Stimulated activated CD4-positive, alpha-beta T cell treated with anti-CD3 and anti-CD28 coated beads, Interleukin-4, amount 100 ng/mL, for 24 hours (primary cell): ENCODE results near the gene CDK5RAP1.

Source experiments
- DNase-seq: peaks from one replicate; pipeline ENCODE4 v3.0.0-alpha.2; 2020

CDK5RAP1 gene

DNA sequence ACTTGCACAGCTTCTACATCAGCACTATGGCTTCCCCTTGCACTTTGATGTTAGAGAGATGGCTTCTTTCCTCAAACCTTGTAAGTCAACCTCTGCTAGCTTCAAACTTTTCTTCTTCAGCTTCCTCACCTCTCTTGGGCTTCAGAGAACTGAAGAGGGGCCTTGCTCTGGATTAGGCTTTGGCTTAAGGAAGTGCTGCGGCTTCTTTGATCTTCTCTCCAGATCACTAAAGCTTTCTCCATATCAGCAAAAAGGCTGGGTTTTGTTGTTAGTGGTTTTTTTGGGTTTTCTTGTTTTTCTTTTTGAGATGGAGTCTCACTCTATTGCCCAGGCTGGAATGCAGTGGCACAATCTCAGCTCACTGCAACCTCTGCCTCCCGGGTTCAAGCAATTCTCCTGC lies 24.0 kb downstream of the CDK5RAP1 start:
- DNase-seq, result no peak

- no peak for DNase-seq
Measured at GRCh38 chr20:33373735-33374605, 27.3 kb downstream of the CDK5RAP1 start.

DNA sequence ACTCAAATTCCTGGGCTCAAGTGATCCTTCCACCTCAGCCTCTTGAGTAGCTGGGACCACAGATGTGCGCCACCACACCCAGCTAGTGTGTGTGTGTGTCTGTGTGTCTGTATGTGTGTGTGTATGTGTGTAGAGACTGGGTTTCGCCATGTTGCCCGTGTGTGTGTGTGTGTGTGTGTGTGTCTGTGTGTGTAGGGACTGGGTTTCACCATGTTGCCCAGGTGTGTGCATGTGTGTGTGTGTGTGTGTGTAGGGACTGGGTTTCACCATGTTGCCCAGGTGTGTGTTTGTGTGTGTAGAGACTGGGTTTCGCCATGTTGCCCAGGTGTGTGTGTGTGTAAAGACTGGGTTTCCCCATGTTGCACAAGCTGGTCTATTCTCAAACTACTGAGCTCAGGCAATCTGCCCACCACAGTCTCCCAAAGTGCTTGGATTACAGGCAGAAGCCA lies 28.3 kb downstream of the CDK5RAP1 start:
- DNase-seq, result no peak

GRCh38 chr20:33370291-33370690 lies 31.0 kb downstream of the CDK5RAP1 start:
- DNase-seq, result peak; percentile 43

GRCh38 chr20:33362898-33363297 lies 38.4 kb downstream of the CDK5RAP1 start:
- DNase-seq, result no peak

GRCh38 chr20:33359399-33360261 lies 41.7 kb downstream of the CDK5RAP1 start:
- DNase-seq, result no peak

- no peak for DNase-seq
Measured at GRCh38 chr20:33353013-33353402, 48.3 kb downstream of the CDK5RAP1 start.

DNA sequence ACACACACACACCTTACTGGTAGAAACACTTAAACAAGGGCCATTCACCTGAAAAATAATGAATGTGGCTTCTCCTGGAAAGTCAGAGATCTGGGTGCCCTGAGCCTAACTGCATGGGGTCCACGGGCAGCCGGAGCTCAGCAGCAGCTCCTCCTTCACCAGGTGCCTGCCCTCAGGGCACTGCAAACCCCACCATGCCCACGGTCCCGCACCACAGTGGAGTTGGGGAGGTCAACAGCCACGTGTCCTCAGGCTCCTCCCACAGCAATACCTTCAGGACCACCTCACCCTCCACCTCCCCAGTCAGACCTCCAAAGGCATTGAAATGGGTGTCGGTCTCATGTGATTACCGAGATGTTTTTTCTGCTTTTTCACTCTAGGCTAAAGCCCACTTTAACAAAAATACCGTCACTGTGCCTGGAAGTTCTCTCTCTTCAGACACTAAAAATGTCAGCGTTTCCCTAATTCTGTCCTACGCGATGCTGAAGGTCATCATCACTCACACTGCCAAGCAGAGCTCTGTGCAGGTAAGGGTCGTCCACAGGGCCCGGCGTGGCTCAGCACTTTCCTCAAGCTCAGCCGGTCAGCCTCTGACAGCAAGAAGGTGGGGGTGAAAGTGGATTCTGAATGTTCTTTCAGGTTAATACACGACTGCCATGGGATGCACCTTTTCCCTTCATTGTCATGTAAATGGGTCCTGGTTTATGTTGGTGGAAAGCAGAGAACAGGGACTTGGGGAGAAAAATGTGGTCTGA lies 48.9 kb downstream of the CDK5RAP1 start:
- no peak for DNase-seq

GRCh38 chr20:33351696-33352095 lies 49.6 kb downstream of the CDK5RAP1 start:
- DNase-seq, result no peak

DNA sequence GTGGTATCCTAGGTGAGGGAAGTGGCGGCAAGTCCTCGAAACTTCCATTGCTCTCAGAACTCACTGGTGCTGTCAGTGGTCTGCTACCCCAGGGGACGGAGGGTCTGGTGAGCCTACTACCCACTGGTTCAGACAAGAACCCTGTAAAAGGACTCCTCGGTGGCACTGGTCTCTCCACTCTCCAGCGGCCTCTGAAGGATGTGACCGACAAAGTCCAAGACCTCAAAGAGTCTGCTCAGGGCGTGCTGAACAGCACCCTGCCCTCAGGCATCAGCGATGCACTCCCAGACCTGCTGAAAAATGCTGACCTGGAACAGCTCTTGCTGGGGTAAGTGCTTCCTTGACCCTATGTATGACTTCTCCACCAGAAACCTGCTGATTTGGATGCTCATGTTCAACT lies 51.8 kb downstream of the CDK5RAP1 start:
- no peak for DNase-seq

DNA sequence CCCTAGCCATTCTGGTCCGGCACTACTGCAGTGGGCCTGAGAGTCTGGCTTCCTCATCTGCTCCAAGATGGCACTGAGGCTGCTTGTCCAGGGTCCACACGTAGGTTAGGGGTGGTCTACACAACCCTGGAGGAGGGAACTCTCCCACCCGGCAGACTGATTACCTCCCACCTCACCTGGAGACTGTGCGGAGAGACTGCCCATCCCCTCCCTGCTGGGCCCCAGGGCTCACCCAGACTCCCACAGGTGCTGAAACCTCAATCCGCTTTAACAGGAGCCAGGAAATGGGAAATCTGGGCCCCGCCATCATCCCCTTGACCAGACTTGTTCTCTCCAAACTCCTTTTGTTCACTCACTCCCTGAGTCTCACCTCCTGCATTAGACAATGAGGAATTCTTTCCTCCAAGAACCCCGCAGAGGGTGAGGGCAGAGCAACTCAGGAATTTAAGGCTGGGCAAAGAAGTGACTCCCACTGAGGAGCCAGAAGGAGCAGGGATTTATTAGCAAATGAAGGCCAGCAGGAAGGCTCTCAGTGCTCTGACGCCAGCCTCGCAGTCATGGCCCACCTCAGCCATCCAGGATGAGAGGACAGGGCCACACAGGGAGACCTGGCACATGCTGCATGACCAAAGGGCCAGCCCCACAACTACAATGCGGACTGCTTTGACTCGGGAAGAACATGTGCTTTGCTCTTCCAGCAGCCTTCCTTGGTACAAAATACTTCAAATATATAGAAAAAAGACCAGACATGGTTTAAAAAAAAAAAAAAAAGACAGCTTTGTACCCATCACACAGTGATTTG lies 53.0 kb downstream of the CDK5RAP1 start:
- no peak for DNase-seq

DNA sequence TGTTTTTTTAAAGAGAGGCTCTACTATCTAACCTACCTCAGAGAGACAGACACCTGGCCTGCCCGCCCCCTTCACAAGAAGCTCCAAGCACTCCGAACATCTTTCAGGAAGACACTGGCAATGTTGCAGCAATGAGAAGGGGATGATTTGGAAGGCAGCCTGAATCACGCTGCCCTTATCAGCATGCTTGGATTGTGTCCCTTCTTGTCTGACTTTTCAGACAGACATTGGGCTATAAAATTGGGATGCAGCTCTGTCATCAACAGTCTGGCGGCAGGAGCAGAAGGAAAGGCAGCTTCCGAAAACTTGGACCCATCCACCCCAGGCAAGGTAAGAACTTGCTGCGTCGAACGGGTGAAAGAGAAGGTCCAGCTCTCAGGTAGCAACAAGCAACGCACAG lies 56.0 kb downstream of the CDK5RAP1 start:
- DNase-seq, result no peak

GRCh38 chr20:33343521-33343920 lies 57.8 kb downstream of the CDK5RAP1 start:
- DNase-seq, result no peak

GRCh38 chr20:33339515-33340058 lies 61.7 kb downstream of the CDK5RAP1 start:
- DNase-seq, result no peak

- DNase-seq, result no peak
Measured at GRCh38 chr20:33338467-33339258, 62.7 kb downstream of the CDK5RAP1 start.

- no peak for DNase-seq
Measured at GRCh38 chr20:33337531-33338165, 63.7 kb downstream of the CDK5RAP1 start.

- DNase-seq, result no peak
Measured at GRCh38 chr20:33337119-33337518, 64.2 kb downstream of the CDK5RAP1 start.

GRCh38 chr20:33336375-33336774 lies 64.9 kb downstream of the CDK5RAP1 start:
- DNase-seq, result no peak

DNA sequence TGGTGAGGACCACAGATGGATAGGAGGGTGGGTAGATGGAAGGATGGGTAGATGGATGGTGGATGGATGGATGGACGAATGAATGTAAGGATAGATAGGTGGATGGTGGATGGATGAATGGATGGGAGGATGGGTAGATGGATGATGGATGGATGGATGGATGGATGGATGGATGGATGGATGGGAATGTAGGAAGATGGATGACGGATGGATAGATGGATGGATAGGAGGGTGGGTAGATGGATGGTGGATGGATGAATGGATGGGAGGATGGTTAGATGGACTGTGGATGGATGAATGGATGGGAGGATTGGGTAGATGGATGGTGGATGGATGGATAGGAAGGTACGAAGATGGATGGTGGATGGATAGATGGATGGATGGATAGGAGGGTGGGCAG lies 67.2 kb downstream of the CDK5RAP1 start:
- no peak for DNase-seq

GRCh38 chr20:33333616-33334015 lies 67.7 kb downstream of the CDK5RAP1 start:
- no peak for DNase-seq
